Astrocyte (in vitro differentiated cells and primary cell): ENCODE measurements around the gene TOR1AIP1. TPM values are rescaled to one million over a fixed set of nuclear protein-coding genes. Genes with fewer than 3 reads are reported as not detected.

Source experiments
- DNase-seq: peaks from one replicate; pipeline ENCODE4 v3.0.0-alpha.2; 2010; ENCODE audit warnings: low read depth
- FAIRE-seq: peaks from 2 replicates; lab custom pipeline; 2011; peaks lifted over from hg19 to GRCh38; lab: Jason Lieb, UNC
- H2AFZ ChIP-seq: 2 replicates; pipeline ENCODE4 v1.6.0; 2012; ENCODE audit warnings: low read depth, low read length, inconsistent platforms
- H3K27ac ChIP-seq: 2 replicates; pipeline ENCODE4 v1.5.1; 2011; ENCODE audit warnings: low read depth, low read length, inconsistent platforms
- H3K27me3 ChIP-seq: 2 replicates; pipeline ENCODE4 v1.6.0; 2011; ENCODE audit warnings: low read length, inconsistent platforms; ENCODE audit not compliant: insufficient read depth
- H3K36me3 ChIP-seq: 2 replicates; pipeline ENCODE4 v1.5.1; 2011; ENCODE audit warnings: low read length, inconsistent platforms; ENCODE audit not compliant: insufficient read depth
- H3K4me1 ChIP-seq: 2 replicates; pipeline ENCODE4 v1.5.1; 2011; ENCODE audit warnings: low read length, inconsistent platforms; ENCODE audit not compliant: insufficient read depth
- H3K4me2 ChIP-seq: 2 replicates; pipeline ENCODE4 v1.6.0; 2012; ENCODE audit warnings: low read length, inconsistent platforms
- H3K4me3 ChIP-seq: 2 replicates; pipeline ENCODE4 v1.5.1; 2011; ENCODE audit warnings: low read depth, mild to moderate bottlenecking, low read length, inconsistent platforms; ENCODE audit not compliant: insufficient read depth
- H3K79me2 ChIP-seq: 2 replicates; pipeline ENCODE4 v1.6.0; 2012; ENCODE audit warnings: mild to moderate bottlenecking, low read length, inconsistent platforms; ENCODE audit not compliant: insufficient read depth
- H3K9ac ChIP-seq: 2 replicates; pipeline ENCODE4 v1.6.0; 2012; ENCODE audit warnings: mild to moderate bottlenecking, low read length, inconsistent platforms
- H3K9me3 ChIP-seq: 2 replicates; pipeline ENCODE4 v1.5.1; 2012; ENCODE audit warnings: low read depth, mild to moderate bottlenecking, low read length, inconsistent platforms; ENCODE audit not compliant: insufficient read depth
- H4K20me1 ChIP-seq: 2 replicates; pipeline ENCODE4 v1.6.0; 2012; ENCODE audit warnings: low read length, inconsistent platforms; ENCODE audit not compliant: insufficient read depth
- H3K27ac Mint-ChIP-seq: one replicate; pipeline ENCODE4 v1.8.0; 2021; ENCODE audit warnings: mild to moderate bottlenecking, mixed read lengths; ENCODE audit not compliant: unreplicated experiment
- H3K27me3 Mint-ChIP-seq: one replicate; pipeline ENCODE4 v1.8.0; 2021; ENCODE audit warnings: low read depth, mixed read lengths; ENCODE audit not compliant: unreplicated experiment
- H3K36me3 Mint-ChIP-seq: one replicate; pipeline ENCODE4 v1.8.0; 2021; ENCODE audit warnings: low read depth, mixed read lengths; ENCODE audit not compliant: unreplicated experiment
- H3K4me1 Mint-ChIP-seq: one replicate; pipeline ENCODE4 v1.8.0; 2021; ENCODE audit warnings: low read depth, mixed read lengths; ENCODE audit not compliant: unreplicated experiment
- H3K4me3 Mint-ChIP-seq: one replicate; pipeline ENCODE4 v1.8.0; 2021; ENCODE audit warnings: mild to moderate bottlenecking, moderate library complexity, mixed read lengths; ENCODE audit not compliant: unreplicated experiment
- H3K9me3 Mint-ChIP-seq: one replicate; pipeline ENCODE4 v1.8.0; 2021; ENCODE audit warnings: mild to moderate bottlenecking, mixed read lengths; ENCODE audit not compliant: unreplicated experiment
- EZH2 ChIP-seq: IDR thresholded peaks from 2 replicates; pipeline ENCODE4 v1.6.1; 2012; ENCODE audit warnings: mild to moderate bottlenecking, low read length, inconsistent platforms; ENCODE audit not compliant: insufficient read depth
- total RNA-seq: library from RNA; stranded (reverse); gene quantifications from 2 replicates; pipeline ENCODE4 v1.2.1, GENCODE V29; 2021
- TF ChIP-seq, protein P1 (sequence below): IDR thresholded peaks from 2 replicates; pipeline ENCODE4 v1.5.1; 2011; ENCODE audit warnings: low read depth, mild to moderate bottlenecking, inconsistent platforms, low read length, moderate library complexity; ENCODE audit not compliant: insufficient read depth

Gene TOR1AIP1
- total RNA-seq, 1 donor from 2014 or later = 37.4 TPM

GRCh38 chr1:179856296-179856695 is 25.8 kb upstream of the TOR1AIP1 start:
- Mint-ChIP-seq H3K36me3 (peaks cover 10% of the 10 kb centered on the region), H3K4me1 (no peaks in the 10 kb centered on the region), H3K9me3 (no peaks in the 10 kb centered on the region), H3K27ac (no peak overlapping the region), H3K4me3 (no peak overlapping the region), H3K27me3 (no peaks in the 10 kb centered on the region)
- H3K27me3 ChIP-seq = no peaks in the 10 kb centered on the region
- H3K79me2 ChIP-seq = peaks cover 3% of the 10 kb centered on the region
- FAIRE-seq (no peak), DNase-seq (no peak)
- H3K9ac ChIP-seq = no peak overlapping the region
- H2AFZ ChIP-seq = no peak overlapping the region
- no peak for TF ChIP-seq EZH2
- TF ChIP-seq, protein P1, sequence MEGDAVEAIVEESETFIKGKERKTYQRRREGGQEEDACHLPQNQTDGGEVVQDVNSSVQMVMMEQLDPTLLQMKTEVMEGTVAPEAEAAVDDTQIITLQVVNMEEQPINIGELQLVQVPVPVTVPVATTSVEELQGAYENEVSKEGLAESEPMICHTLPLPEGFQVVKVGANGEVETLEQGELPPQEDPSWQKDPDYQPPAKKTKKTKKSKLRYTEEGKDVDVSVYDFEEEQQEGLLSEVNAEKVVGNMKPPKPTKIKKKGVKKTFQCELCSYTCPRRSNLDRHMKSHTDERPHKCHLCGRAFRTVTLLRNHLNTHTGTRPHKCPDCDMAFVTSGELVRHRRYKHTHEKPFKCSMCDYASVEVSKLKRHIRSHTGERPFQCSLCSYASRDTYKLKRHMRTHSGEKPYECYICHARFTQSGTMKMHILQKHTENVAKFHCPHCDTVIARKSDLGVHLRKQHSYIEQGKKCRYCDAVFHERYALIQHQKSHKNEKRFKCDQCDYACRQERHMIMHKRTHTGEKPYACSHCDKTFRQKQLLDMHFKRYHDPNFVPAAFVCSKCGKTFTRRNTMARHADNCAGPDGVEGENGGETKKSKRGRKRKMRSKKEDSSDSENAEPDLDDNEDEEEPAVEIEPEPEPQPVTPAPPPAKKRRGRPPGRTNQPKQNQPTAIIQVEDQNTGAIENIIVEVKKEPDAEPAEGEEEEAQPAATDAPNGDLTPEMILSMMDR = no peak
- H4K20me1 ChIP-seq = peaks cover 5% of the 10 kb centered on the region
- H3K4me1 ChIP-seq = no peaks in the 10 kb centered on the region
- H3K4me3 ChIP-seq = no peak overlapping the region
- no peaks in the 10 kb centered on the region for H3K9me3 ChIP-seq
- H3K4me2 ChIP-seq = no peak overlapping the region
- H3K27ac ChIP-seq = no peak overlapping the region
- H3K36me3 ChIP-seq = peaks cover 16% of the 10 kb centered on the region

DNA sequence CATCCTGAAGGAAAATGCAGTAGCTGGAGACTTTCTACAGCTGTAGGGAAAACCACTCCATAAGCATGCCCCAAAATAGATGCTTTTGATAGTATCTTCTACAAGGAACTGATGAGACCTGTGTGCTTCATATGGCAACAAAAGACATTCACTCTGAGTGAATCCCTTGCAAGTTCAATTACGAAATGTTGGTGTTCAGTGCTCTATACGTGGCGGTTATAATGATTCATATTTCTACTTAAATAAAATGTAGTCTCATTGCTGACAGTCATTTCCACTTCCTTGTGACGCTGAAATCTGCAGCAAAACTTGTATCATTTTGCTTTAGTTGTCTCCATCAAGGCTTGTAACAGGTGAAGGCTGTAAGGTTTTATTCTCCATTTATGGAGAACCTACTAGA is 25.1 kb upstream of the TOR1AIP1 start:
- FAIRE-seq = no peak
- H3K79me2 ChIP-seq = peaks cover 9% of the 10 kb centered on the region

DNA sequence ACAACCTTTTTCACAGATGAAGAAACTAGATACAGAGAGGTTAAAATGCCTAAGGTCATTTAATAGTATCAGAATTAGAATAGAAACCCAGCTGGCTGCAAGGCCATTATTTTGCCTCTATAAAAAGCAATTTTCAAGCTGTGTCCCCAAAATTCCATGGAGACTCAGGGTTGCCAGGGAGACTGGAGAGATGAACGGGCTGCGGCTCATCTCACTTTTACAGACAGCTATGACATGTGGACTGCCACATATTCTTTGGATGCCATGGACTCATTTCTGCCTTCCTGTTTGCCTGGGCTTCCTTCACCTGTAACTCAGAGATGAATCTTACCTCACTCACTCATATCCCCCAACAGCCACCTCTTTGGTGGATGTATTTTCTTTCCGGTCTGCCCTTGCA is 21.4 kb upstream of the TOR1AIP1 start:
- Mint-ChIP-seq H3K27me3 (no peaks in the 10 kb centered on the region), H3K36me3 (peaks cover 24% of the 10 kb centered on the region), H3K4me3 (no peak overlapping the region), H3K27ac (no peak overlapping the region), H3K4me1 (no peaks in the 10 kb centered on the region), H3K9me3 (no peaks in the 10 kb centered on the region)
- H3K9ac ChIP-seq = no peak overlapping the region
- H3K27me3 ChIP-seq = no peaks in the 10 kb centered on the region
- H3K36me3 ChIP-seq = peaks cover 24% of the 10 kb centered on the region
- no peaks in the 10 kb centered on the region for H3K9me3 ChIP-seq
- no peak overlapping the region for H3K4me2 ChIP-seq
- no peak overlapping the region for H3K4me3 ChIP-seq
- TF ChIP-seq, protein P1 = no peak
- TF ChIP-seq EZH2 = no peak
- H4K20me1 ChIP-seq = peaks cover 35% of the 10 kb centered on the region
- no peak for DNase-seq
- H3K4me1 ChIP-seq = no peaks in the 10 kb centered on the region
- no peak for FAIRE-seq
- no peak overlapping the region for H3K27ac ChIP-seq
- H2AFZ ChIP-seq = no peak overlapping the region
- peaks cover 40% of the 10 kb centered on the region for H3K79me2 ChIP-seq

More for the DNA sequence above, 25.1 kb upstream of the TOR1AIP1 start:
- Histone ChIP-seq H3K9me3 (no peaks in the 10 kb centered on the region), H2AFZ (no peak overlapping the region), H3K4me2 (no peak overlapping the region), H3K4me1 (no peaks in the 10 kb centered on the region), H3K9ac (no peak overlapping the region), H4K20me1 (peaks cover 11% of the 10 kb centered on the region), H3K27me3 (no peaks in the 10 kb centered on the region), H3K4me3 (no peak overlapping the region), H3K27ac (no peak overlapping the region), H3K36me3 (peaks cover 11% of the 10 kb centered on the region)
- Mint-ChIP-seq H3K27me3 (no peaks in the 10 kb centered on the region), H3K36me3 (peaks cover 10% of the 10 kb centered on the region), H3K4me1 (no peaks in the 10 kb centered on the region), H3K9me3 (no peaks in the 10 kb centered on the region), H3K27ac (no peak overlapping the region), H3K4me3 (no peak overlapping the region)
- no peak for DNase-seq
- no peak for TF ChIP-seq EZH2
- TF ChIP-seq, protein P1 = no peak
